Adrenal gland (tissue), 12 donors: ENCODE data around the gene YAP1. TPM values are rescaled to one million over a fixed set of nuclear protein-coding genes. Genes with fewer than 3 reads are reported as not detected.

Source experiments
- DNase-seq, 7 donors: peaks; one replicate each; pipeline ENCODE4 v3.0.0-alpha.2; 2019 to 2020
- H3K27ac ChIP-seq, 5 donors: fragments of 200-600 bp; sonication (generic) in 4 of 5; 1 replicate in 3 of 5; 2 replicates in 2 of 5; pipeline versions ENCODE4 v1.5.1 to v1.8.0; 2016 to 2020; ENCODE audit warnings: mild to moderate bottlenecking in 1 of 5
- H3K27me3 ChIP-seq: fragments of 200-600 bp; 2 replicates; pipeline ENCODE4 v1.8.0; 2021
- H3K36me3 ChIP-seq, 2 donors: fragments of 200-600 bp; replicated peaks in 1 of 2; 1 replicate in 1 of 2; 2 replicates in 1 of 2; pipeline versions ENCODE4 v1.5.1 to v1.8.0; 2018 to 2022
- H3K4me1 ChIP-seq, 2 donors: fragments of 200-600 bp; replicated peaks in 1 of 2; 1 replicate in 1 of 2; 2 replicates in 1 of 2; pipeline versions ENCODE4 v1.5.1 to v1.8.0; 2018 to 2021
- H3K4me3 ChIP-seq, 4 donors: fragments of 200-600 bp; sonication (generic) in 3 of 4; one replicate each; pipeline ENCODE4 v1.5.1; 2016 to 2018
- H3K9me3 ChIP-seq, 3 donors: fragments of 200-600 bp; sonication (generic) in 1 of 3; replicated peaks in 1 of 3; 1 replicate in 2 of 3; 2 replicates in 1 of 3; pipeline versions ENCODE4 v1.5.1 to v1.8.0; 2016 to 2021
- CTCF ChIP-seq, 6 experiments: fragments of 450-650 bp in 4 of 6; fragments of 200-600 bp in 2 of 6; sonication (generic) in 1 of 6; IDR thresholded peaks; 1 replicate in 5 of 6; 2 replicates in 1 of 6; pipeline versions ENCODE4 v1.5.1 to v1.8.0; 2016 to 2021; ENCODE audit warnings: antibody characterized with exemption in 6 of 6, mild to moderate bottlenecking in 2 of 6, moderate library complexity in 1 of 6
- POLR2A ChIP-seq, 2 donors: fragments of 450-650 bp; IDR thresholded peaks; one replicate each; pipeline ENCODE4 v1.6.1; 2017; ENCODE audit warnings: antibody characterized with exemption in 2 of 2, mild to moderate bottlenecking in 2 of 2, moderate library complexity in 1 of 2
- WGBS, 4 donors: extraction: QIAGEN DNeasy Blood & Tissue Kit in 2 of 4; methylation state at CpG; one replicate each; pipeline versions ENCODE4 v1.1.5 to v1.1.7; 2013 to 2017; 5-methylcytosine and 5-hydroxymethylcytosine counted together
- intact Hi-C, 2 donors: fragments of 100-400 bp; cut with DNase I; formaldehyde crosslinking; loops; one replicate each; pipeline versions ENCODE4 v1.14.1 to v1.15.0; 2022 to 2023
- polyA plus RNA-seq, 3 donors: library from polyadenylated mRNA; stranded (reverse); fragments of 200-250 nt in 2 of 3; fragments of 350-450 nt in 1 of 3; fragmentation: Illumina TruSeq in 1 of 3; extraction: RNeasy Lipid Tissue Mini Kit (QIAGEN cat#74804) in 1 of 3; gene quantifications; one replicate each; pipeline ENCODE4 v1.2.3, GENCODE V29; 2013 to 2014
- total RNA-seq, 9 donors: library from RNA; depleted of rRNA in 4 of 9; stranded (reverse); fragments of >200 nt in 4 of 9; fragments of 120-200 nt in 1 of 9; fragmentation: NEBNext Ultra II Directional in 1 of 9; extraction: Animal tissue kit (Norgen Biotek cat#: 25700) in 1 of 9; gene quantifications; one replicate each; pipeline versions ENCODE4 v1.1.0 to v1.2.4, GENCODE V29; 2013 to 2023
- donor health status: healthy with polysubstance abuse.
- donor health status: Bipolar disorder and iron deficiency.
- donor health status: DM: yes; HTN: yes; CAD: no.
- donor health status: DM: no; HTN: no; CAD: no.
- donor health status: DM: no; HTN: no; CAD: no.
- donor health status: DM: yes; HTN: yes; CAD: no.

YAP1 gene
- total and polyA plus RNA-seq, 12 donors: 16.3 to 135 (median 82.9) TPM

DNA sequence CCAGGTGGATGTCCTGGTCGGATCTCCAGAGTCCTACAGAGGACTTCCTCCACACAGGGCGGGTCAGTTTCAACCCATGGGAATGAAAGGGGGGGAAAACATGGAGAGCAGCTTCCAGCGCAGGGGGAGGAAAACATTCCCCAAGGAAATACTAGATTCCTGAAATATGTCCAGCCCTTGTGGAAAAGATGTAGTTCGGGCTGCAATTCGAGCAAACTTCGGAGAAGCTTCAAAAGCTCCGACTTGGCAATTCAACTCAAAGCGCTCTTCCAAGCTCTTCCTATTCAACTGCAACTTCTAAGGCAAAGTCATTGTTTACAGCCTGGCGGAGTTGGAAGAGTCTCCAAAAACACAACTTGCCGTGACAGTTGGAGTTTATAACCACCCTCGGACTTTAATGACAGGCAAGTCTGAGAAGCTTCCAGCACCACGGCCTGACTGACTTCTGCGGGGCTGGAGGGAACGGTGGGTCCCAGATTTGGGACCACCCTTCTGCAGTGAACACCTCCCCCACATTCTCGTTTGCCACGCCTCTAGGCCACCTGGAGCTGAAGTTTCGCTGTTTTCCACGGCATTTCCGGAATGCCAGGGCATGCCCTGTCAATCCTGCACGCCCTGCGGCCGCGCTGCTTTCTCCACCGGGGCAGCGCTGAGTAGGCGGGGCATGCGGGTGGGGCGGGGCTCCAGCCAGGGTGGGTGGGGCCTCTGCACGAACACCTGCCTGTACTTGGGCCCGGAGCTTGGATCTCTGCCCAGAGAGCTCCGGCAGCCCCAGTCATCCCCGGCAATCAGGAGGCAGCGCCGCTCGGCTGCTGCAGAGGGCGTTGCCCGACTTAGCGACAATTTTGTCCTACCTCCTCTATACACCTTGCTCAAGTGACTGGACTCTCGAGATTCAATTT, 158.1 kb downstream of the YAP1 start:
- Histone ChIP-seq H3K9me3 (no peaks in the 10 kb centered on the region), H3K27ac (peak overlapping the region in 3 of 5 donors; percentile 4 to 51 (median 33)), H3K27me3 (no peaks in the 10 kb centered on the region), H3K4me1 (peaks cover 3 to 4% of the 10 kb centered on the region in 2 donors), H3K4me3 (peak overlapping the region in 2 of 4 donors; percentile 6 to 49), H3K36me3 (no peaks in the 10 kb centered on the region)
- DNase-seq: peak; percentile 85 to 94 (median 90)
- 26 to 44% (median 29%) methylated on average over 17 to 39 of the region's 39 CpGs for WGBS, 4 donors
- peak; percentile 38 to 59 (median 53) for TF ChIP-seq CTCF (IDR thresholded peaks at IDR 0.05)
- no peak for TF ChIP-seq POLR2A (IDR thresholded peaks at IDR 0.05)
- intact Hi-C loops: loop anchor here in 1 of 2 donors (10.0 kb wide), 1 partner anchor 164 kb away; no protein-coding TSS in a partner anchor

GRCh38 chr11:102268985-102269470, 158.8 kb downstream of the YAP1 start:
- intact Hi-C loops: loop anchor here in 1 of 2 donors (10.0 kb wide), 1 partner anchor 164 kb away; no protein-coding TSS in a partner anchor
- Histone ChIP-seq H3K4me1 (peaks cover 3 to 4% of the 10 kb centered on the region in 2 donors), H3K27me3 (no peaks in the 10 kb centered on the region), H3K9me3 (no peaks in the 10 kb centered on the region), H3K4me3 (peak overlapping the region in 1 of 4 donors; percentile 49), H3K36me3 (no peaks in the 10 kb centered on the region), H3K27ac (peak overlapping the region in 2 of 5 donors; percentile 4 to 33)
- DNase-seq: no peak
- TF ChIP-seq POLR2A (IDR thresholded peaks at IDR 0.05) (no peak), CTCF (IDR thresholded peaks at IDR 0.05) (no peak)
- 13 to 21% (median 19%) methylated on average over 6 of the region's 6 CpGs for WGBS, 4 donors

DNA sequence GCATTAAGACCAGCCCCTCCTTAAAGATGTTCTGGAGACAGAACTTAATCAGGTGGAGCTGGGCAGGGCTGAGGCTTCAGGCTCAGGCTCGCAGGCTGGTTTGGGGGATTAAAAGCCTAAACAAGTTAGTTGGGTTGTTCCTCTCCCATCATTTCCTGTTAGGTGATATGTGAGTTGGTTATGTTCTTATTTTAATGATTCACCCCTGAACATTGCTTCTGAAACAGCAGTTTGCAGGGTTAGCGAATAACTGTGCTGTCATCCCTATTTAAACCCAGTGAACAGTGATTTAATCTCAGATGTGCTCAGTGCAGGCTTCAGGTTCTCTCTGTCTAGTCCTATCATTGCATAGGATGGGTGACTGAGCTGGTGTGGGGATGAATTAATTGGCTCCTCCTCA, 159.7 kb downstream of the YAP1 start:
- 91 to 100% (median 94%) methylated on average over 2 of the region's 2 CpGs for WGBS, 4 donors
- no peak for DNase-seq
- intact Hi-C loops: loop anchor here in 1 of 2 donors (10.0 kb wide), 1 partner anchor 165 kb away; no protein-coding TSS in a partner anchor
- Histone ChIP-seq H3K36me3 (no peaks in the 10 kb centered on the region), H3K9me3 (no peaks in the 10 kb centered on the region), H3K4me3 (no peak overlapping the region), H3K27ac (no peak overlapping the region), H3K27me3 (no peaks in the 10 kb centered on the region), H3K4me1 (peaks cover 3 to 4% of the 10 kb centered on the region in 2 donors)
- no peak for TF ChIP-seq POLR2A (IDR thresholded peaks at IDR 0.05)
- TF ChIP-seq CTCF (IDR thresholded peaks at IDR 0.05): no peak

DNA sequence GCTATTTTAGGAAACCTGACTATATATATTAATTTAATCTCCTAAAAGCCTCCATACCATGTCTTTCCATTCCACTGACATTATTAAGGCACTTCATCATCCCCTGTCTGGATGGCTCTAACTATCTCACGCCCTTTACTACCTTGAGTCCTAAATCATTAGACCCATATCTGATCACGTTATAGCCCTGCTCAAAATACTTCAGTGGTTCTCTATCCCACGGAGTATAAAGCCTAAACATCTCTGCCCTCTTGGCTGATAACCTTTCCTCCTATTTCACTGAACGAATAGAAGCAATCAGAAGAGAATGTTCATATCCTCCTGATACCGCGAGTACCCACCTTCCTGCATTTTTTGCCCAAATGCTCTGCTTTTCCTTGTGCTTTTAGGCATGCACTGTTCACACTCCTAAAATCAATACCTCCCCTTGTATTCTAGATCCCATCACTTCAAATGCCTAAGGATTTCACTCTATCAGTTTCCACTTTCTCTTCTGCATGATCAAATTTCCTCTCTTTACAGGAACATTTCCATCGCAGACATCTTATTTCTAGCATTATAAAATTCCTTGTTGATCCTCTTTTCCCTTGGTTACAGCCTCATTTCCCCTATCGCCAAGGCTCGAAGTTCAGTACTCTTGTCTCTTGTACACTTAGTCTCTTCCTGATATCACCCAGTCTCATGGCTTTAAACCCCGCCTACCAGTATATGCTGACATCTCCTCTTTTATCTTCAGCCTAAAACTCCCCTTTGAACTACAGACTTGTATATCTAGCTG, 162.0 kb downstream of the YAP1 start:
- no peak overlapping the region for H3K27ac ChIP-seq
- WGBS, 4 donors: 81 to 86% (median 83%) methylated on average over 10 of the region's 10 CpGs
- no peak for TF ChIP-seq POLR2A (IDR thresholded peaks at IDR 0.05)
- no peak for TF ChIP-seq CTCF (IDR thresholded peaks at IDR 0.05)
- no peaks in the 10 kb centered on the region for H3K36me3 ChIP-seq
- no peak for DNase-seq
- H3K4me1 ChIP-seq: peaks cover 3% of the 10 kb centered on the region in 2 donors
- no peaks in the 10 kb centered on the region for H3K9me3 ChIP-seq
- intact Hi-C loops: no loop called here
- no peak overlapping the region for H3K4me3 ChIP-seq
- H3K27me3 ChIP-seq: no peaks in the 10 kb centered on the region
